Vagina (tissue), 2 donors: Measurements from ENCODE around the gene CYP19A1. TPM values are rescaled to one million over a fixed set of nuclear protein-coding genes. Genes with fewer than 3 reads are reported as not detected.
"Not testable (repeated sequence)": the region's sequence is repeated elsewhere in the genome, so short reads cannot be mapped to it uniquely, and the experiment has no call there.

Source experiments
- DNase-seq, 2 donors: peaks; one replicate each; pipeline ENCODE4 v3.0.0-alpha.2; 2017; ENCODE audit errors: extremely low spot score in 2 of 2
- H3K27ac ChIP-seq: fragments of 200-600 bp; sonication (generic); one replicate; pipeline ENCODE4 v1.5.1; 2019
- H3K27me3 ChIP-seq: fragments of 200-600 bp; sonication (generic); one replicate; pipeline ENCODE4 v1.5.1; 2019
- H3K36me3 ChIP-seq, 2 donors: fragments of 200-600 bp; sonication (generic); one replicate each; pipeline ENCODE4 v1.5.1; 2017 to 2019
- H3K4me1 ChIP-seq: fragments of 200-600 bp; sonication (generic); one replicate; pipeline ENCODE4 v1.5.1; 2019
- H3K4me3 ChIP-seq, 2 donors: fragments of 200-600 bp; sonication (generic); 1 replicate in 1 of 2; 2 replicates in 1 of 2; pipeline ENCODE4 v1.5.1; 2016 to 2019
- H3K9me3 ChIP-seq: fragments of 200-600 bp; sonication (generic); one replicate; pipeline ENCODE4 v1.5.1; 2019
- CTCF ChIP-seq, 3 experiments: fragments of 450-650 bp in 2 of 3; fragments of 200-600 bp in 1 of 3; sonication (generic) in 1 of 3; IDR thresholded peaks; one replicate each; pipeline ENCODE4 v1.5.1; 2017 to 2019; ENCODE audit warnings: antibody characterized with exemption in 3 of 3, mild to moderate bottlenecking in 2 of 3, moderate library complexity in 2 of 3
- POLR2A ChIP-seq, 2 donors: fragments of 450-650 bp; IDR thresholded peaks; one replicate each; pipeline ENCODE4 v1.6.1; 2017; ENCODE audit warnings: antibody characterized with exemption in 2 of 2, mild to moderate bottlenecking in 2 of 2, moderate library complexity in 2 of 2
- POLR2AphosphoS5 ChIP-seq, 2 donors: sonication (generic); formaldehyde crosslinking; IDR thresholded peaks; one replicate each; pipeline ENCODE4 v1.9.0; 2017; ENCODE audit warnings: antibody characterized with exemption in 2 of 2, mild to moderate bottlenecking in 2 of 2, low read depth in 1 of 2; ENCODE audit not compliant: insufficient read depth in 1 of 2
- intact Hi-C: fragments of 100-400 bp; cut with DNase I; formaldehyde crosslinking; loops from one replicate; pipeline ENCODE4 v1.15.1; 2023
- total RNA-seq: library from RNA; depleted of rRNA; stranded (reverse); fragments of >200 nt; gene quantifications from one replicate; pipeline ENCODE4 v1.2.3, GENCODE V29; 2016

Gene CYP19A1
- total RNA-seq, 1 donor from 2014 or later, result 8.8 TPM

GRCh38 chr15:51191766-51192165, 146.6 kb downstream of the CYP19A1 start:
- Histone ChIP-seq H3K9me3 (no peaks in the 10 kb centered on the region), H3K27me3 (no peaks in the 10 kb centered on the region), H3K4me3 (no peak overlapping the region), H3K4me1 (peaks cover 13% of the 10 kb centered on the region), H3K27ac (no peak overlapping the region), H3K36me3 (no peaks in the 10 kb centered on the region)
- no peak for DNase-seq
- intact Hi-C loops, result no loop called here
- TF ChIP-seq POLR2A (IDR thresholded peaks at IDR 0.05), result no peak
- no peak for TF ChIP-seq POLR2AphosphoS5 (IDR thresholded peaks at IDR 0.05; ENCODE audit: insufficient read depth in 1 of 2, low read depth in 1 of 2)
- no peak for TF ChIP-seq CTCF (IDR thresholded peaks at IDR 0.05)

GRCh38 chr15:51191072-51191670, 147.2 kb downstream of the CYP19A1 start:
- Histone ChIP-seq H3K27ac (no peak overlapping the region), H3K27me3 (no peaks in the 10 kb centered on the region), H3K36me3 (no peaks in the 10 kb centered on the region), H3K4me1 (peaks cover 13% of the 10 kb centered on the region), H3K9me3 (no peaks in the 10 kb centered on the region), H3K4me3 (no peak overlapping the region)
- no peak for TF ChIP-seq POLR2AphosphoS5 (IDR thresholded peaks at IDR 0.05; ENCODE audit: insufficient read depth in 1 of 2, low read depth in 1 of 2)
- DNase-seq, result no peak
- intact Hi-C loops, result no loop called here

GRCh38 chr15:51190424-51191068, 147.8 kb downstream of the CYP19A1 start:
- DNase-seq, result no peak
- Histone ChIP-seq H3K4me3 (no peak overlapping the region), H3K4me1 (peaks cover 13% of the 10 kb centered on the region), H3K27ac (no peak overlapping the region), H3K27me3 (no peaks in the 10 kb centered on the region), H3K9me3 (no peaks in the 10 kb centered on the region), H3K36me3 (no peaks in the 10 kb centered on the region)
- intact Hi-C loops, result no loop called here
- TF ChIP-seq CTCF (IDR thresholded peaks at IDR 0.05), result no peak
- TF ChIP-seq POLR2A (IDR thresholded peaks at IDR 0.05), result no peak
- no peak for TF ChIP-seq POLR2AphosphoS5 (IDR thresholded peaks at IDR 0.05; ENCODE audit: insufficient read depth in 1 of 2, low read depth in 1 of 2)

GRCh38 chr15:51189669-51190385, 148.6 kb downstream of the CYP19A1 start:
- H3K4me1 ChIP-seq, result peaks cover 13% of the 10 kb centered on the region
- no peak overlapping the region for H3K27ac ChIP-seq
- H3K4me3 ChIP-seq, result no peak overlapping the region
- no peaks in the 10 kb centered on the region for H3K36me3 ChIP-seq
- no peaks in the 10 kb centered on the region for H3K27me3 ChIP-seq
- DNase-seq, result no peak
- TF ChIP-seq POLR2A (IDR thresholded peaks at IDR 0.05) (no peak), CTCF (IDR thresholded peaks at IDR 0.05) (no peak), POLR2AphosphoS5 (IDR thresholded peaks at IDR 0.05; ENCODE audit: insufficient read depth in 1 of 2, low read depth in 1 of 2) (no peak)
- intact Hi-C loops, result no loop called here
- no peaks in the 10 kb centered on the region for H3K9me3 ChIP-seq

GRCh38 chr15:51188791-51189190, 149.6 kb downstream of the CYP19A1 start:
- intact Hi-C loops, H3K36me3 ChIP-seq, H3K9me3 ChIP-seq, H3K27ac ChIP-seq, H3K27me3 ChIP-seq, DNase-seq, H3K4me3 ChIP-seq: not testable (repeated sequence)
- H3K4me1 ChIP-seq, result peaks cover 13% of the 10 kb centered on the region

GRCh38 chr15:51186891-51187290, 151.5 kb downstream of the CYP19A1 start:
- Histone ChIP-seq H3K27me3 (no peaks in the 10 kb centered on the region), H3K27ac (no peak overlapping the region), H3K4me3 (no peak overlapping the region), H3K9me3 (no peaks in the 10 kb centered on the region), H3K4me1 (peaks cover 6% of the 10 kb centered on the region), H3K36me3 (no peaks in the 10 kb centered on the region)
- DNase-seq, result no peak
- intact Hi-C loops, result no loop called here
- TF ChIP-seq CTCF (IDR thresholded peaks at IDR 0.05) (no peak), POLR2AphosphoS5 (IDR thresholded peaks at IDR 0.05; ENCODE audit: insufficient read depth in 1 of 2, low read depth in 1 of 2) (no peak), POLR2A (IDR thresholded peaks at IDR 0.05) (no peak)
